ENCODE data around the gene INSL6. TPM values are rescaled to one million over a fixed set of nuclear protein-coding genes. Genes with fewer than 3 reads are reported as not detected.

INSL6 gene
- total and polyA plus RNA-seq, 2 of the 8 experiments (the other 6 are each of a cell fraction or from before 2014, with no cell fraction given): not detected

GRCh38 chr9:5122116-5122515 is 63.3 kb downstream of the INSL6 start:
- H3K27me3 ChIP-seq (replicated peaks in 1 of 4; ENCODE audit: control insufficient read depth in 3 of 4, extremely low read depth in 1 of 4, insufficient read depth in 3 of 4, low read length in 3 of 4): no peaks in the 10 kb centered on the region

More at GRCh38 chr9:5122116-5122515, 63.3 kb downstream of the INSL6 start:
- no peak overlapping the region for H3K14ac ChIP-seq (ENCODE audit: insufficient read length)
- H3K18ac ChIP-seq (ENCODE audit: extremely low read depth, low read length): no peak overlapping the region
- H4K91ac ChIP-seq (replicated peaks; ENCODE audit: insufficient read length, low read length): no peak overlapping the region
- H2BK120ac ChIP-seq (replicated peaks; ENCODE audit: low read depth, low read length): no peak overlapping the region
- H3K79me2 ChIP-seq (ENCODE audit: control insufficient read depth in 1 of 2, insufficient read depth in 2 of 2, low read length in 2 of 2): no peaks in the 10 kb centered on the region
- H2BK12ac ChIP-seq (ENCODE audit: low read depth, low read length): no peak overlapping the region
- TF ChIP-seq EZH2 (IDR thresholded peaks at IDR 0.05; ENCODE audit: low read depth, low read length, severe bottlenecking): no peak
- no peak for TF ChIP-seq GABPA (IDR thresholded peaks at IDR 0.05; ENCODE audit: borderline replicate concordance, insufficient read depth, low read length)
- TF ChIP-seq MAX (IDR thresholded peaks at IDR 0.05): no peak
- TF ChIP-seq ATF3 (IDR thresholded peaks at IDR 0.05; ENCODE audit: insufficient read depth, low read depth, low read length): no peak
- H2AFZ ChIP-seq (ENCODE audit: low read length): no peak overlapping the region
- H2BK15ac ChIP-seq (ENCODE audit: low read length): no peak overlapping the region
- H4K5ac ChIP-seq (ENCODE audit: insufficient read length, low read depth, low read length): no peak overlapping the region
- H3K23me2 ChIP-seq (ENCODE audit: low read depth, low read length): no peaks in the 10 kb centered on the region
- H3K9me3 ChIP-seq (ENCODE audit: insufficient read depth in 2 of 2, low read depth in 1 of 2, low read length in 1 of 2): no peaks in the 10 kb centered on the region
- H3K4ac ChIP-seq (replicated peaks; ENCODE audit: insufficient read length, low read depth, low read length): no peak overlapping the region
- no peak overlapping the region for H3K27ac ChIP-seq (ENCODE audit: low read depth, low read length)
- FAIRE-seq (no peak), DNase-seq (ENCODE audit: low read depth in 1 of 2, low spot score in 2 of 2) (no peak)
- no peak overlapping the region for H3K9ac ChIP-seq (replicated peaks in 1 of 4; ENCODE audit: extremely low read depth in 1 of 4, low read depth in 3 of 4, low read length in 3 of 4)
- H3K4me2 ChIP-seq (ENCODE audit: insufficient read depth in 1 of 2, low read depth in 2 of 2, low read length in 2 of 2): no peak overlapping the region
- WGBS, 2 experiments (ENCODE audit: extremely low coverage in 1 of 2, insufficient coverage in 1 of 2, insufficient read length in 1 of 2, insufficient replicate concordance in 2 of 2, low coverage in 1 of 2, low lambda C conversion rate in 2 of 2, missing lambda C conversion rate in 1 of 2): 86% methylated on average over 1 of the region's 1 CpG; no CpG with 5 or more reads in 1 of the 2 experiments
- no peaks in the 10 kb centered on the region for H3K36me3 ChIP-seq (ENCODE audit: control insufficient read depth in 2 of 4, insufficient read depth in 4 of 4, low read length in 3 of 4)
- no peak overlapping the region for H2BK20ac ChIP-seq (ENCODE audit: low read length)
- H4K8ac ChIP-seq (ENCODE audit: extremely low read depth, insufficient read depth, low read length): no peak overlapping the region
- H3K79me1 ChIP-seq (ENCODE audit: low read depth, low read length): no peaks in the 10 kb centered on the region
- no peaks in the 10 kb centered on the region for H3K4me1 ChIP-seq (replicated peaks in 1 of 4; ENCODE audit: control insufficient read depth in 3 of 4, insufficient read depth in 4 of 4, low read length in 3 of 4)
- H2AK5ac ChIP-seq (ENCODE audit: low read depth, low read length): no peak overlapping the region
- no peak overlapping the region for H3K56ac ChIP-seq (replicated peaks; ENCODE audit: insufficient read length, low read depth, low read length)
- H3K23ac ChIP-seq (ENCODE audit: insufficient read length): no peak overlapping the region
- H2BK5ac ChIP-seq (ENCODE audit: low read depth, low read length): no peak overlapping the region
- ChIA-PET POLR2A (ENCODE audit: partially characterized antibody) (no interaction called here), CTCF (ENCODE audit: partially characterized antibody) (no interaction called here)
- no peak overlapping the region for H3K4me3 ChIP-seq (ENCODE audit: extremely low read depth in 1 of 4, insufficient read depth in 2 of 4, low read depth in 3 of 4, low read length in 4 of 4)
- H4K20me1 ChIP-seq (replicated peaks in 1 of 2; ENCODE audit: control insufficient read depth in 1 of 2, insufficient read depth in 2 of 2, low read length in 2 of 2): no peaks in the 10 kb centered on the region

All from H1 (cell line).